Progenitor cell of endocrine pancreas (in vitro differentiated cells): ENCODE data around the gene EGR1. TPM values are rescaled to one million over a fixed set of nuclear protein-coding genes. Genes with fewer than 3 reads are reported as not detected.

Source experiments
- DNase-seq: peaks from one replicate; pipeline ENCODE4 v3.0.0; 2021; ENCODE audit warnings: low spot score; ENCODE audit not compliant: unreplicated experiment
- H3K27ac Mint-ChIP-seq: 2 replicates; pipeline ENCODE4 v1.8.0; 2021; ENCODE audit warnings: mild to moderate bottlenecking, moderate library complexity, mixed read lengths
- H3K27me3 Mint-ChIP-seq: 2 replicates; pipeline ENCODE4 v1.8.0; 2021; ENCODE audit warnings: mixed read lengths
- H3K36me3 Mint-ChIP-seq: 2 replicates; pipeline ENCODE4 v1.8.0; 2022; ENCODE audit warnings: mixed read lengths; ENCODE audit not compliant: insufficient read depth
- H3K4me1 Mint-ChIP-seq: 2 replicates; pipeline ENCODE4 v1.8.0; 2021; ENCODE audit warnings: low read depth, mixed read lengths
- H3K4me3 Mint-ChIP-seq: 2 replicates; pipeline ENCODE4 v1.8.0; 2021; ENCODE audit warnings: low read depth, mild to moderate bottlenecking, moderate library complexity, mixed read lengths
- H3K9me3 Mint-ChIP-seq: 2 replicates; pipeline ENCODE4 v1.8.0; 2021; ENCODE audit warnings: low read depth, mixed read lengths
- long read RNA-seq: library from polyadenylated mRNA; unstranded; transcript quantifications from one replicate; pipeline ENCODE4 v2.0.0, GENCODE V29; 2020
- total RNA-seq: library from RNA; stranded (reverse); gene quantifications from 2 replicates; pipeline ENCODE4 v1.2.1, GENCODE V29; 2021
- TF ChIP-seq, protein P1 (sequence below): fragments of 200-600 bp; sonication (generic); IDR thresholded peaks from one replicate; pipeline ENCODE4 v1.5.0; 2021; ENCODE audit warnings: antibody characterized with exemption, mild to moderate bottlenecking; ENCODE audit not compliant: unreplicated experiment

EGR1 gene
- total RNA-seq = 49.5 and 56.2 TPM in 2 replicates
- long read RNA-seq, partial matches to known transcripts = 0 of 3 reads
- long read RNA-seq, other reads (novel, unspliced or antisense) = 3 of 3 reads

DNA sequence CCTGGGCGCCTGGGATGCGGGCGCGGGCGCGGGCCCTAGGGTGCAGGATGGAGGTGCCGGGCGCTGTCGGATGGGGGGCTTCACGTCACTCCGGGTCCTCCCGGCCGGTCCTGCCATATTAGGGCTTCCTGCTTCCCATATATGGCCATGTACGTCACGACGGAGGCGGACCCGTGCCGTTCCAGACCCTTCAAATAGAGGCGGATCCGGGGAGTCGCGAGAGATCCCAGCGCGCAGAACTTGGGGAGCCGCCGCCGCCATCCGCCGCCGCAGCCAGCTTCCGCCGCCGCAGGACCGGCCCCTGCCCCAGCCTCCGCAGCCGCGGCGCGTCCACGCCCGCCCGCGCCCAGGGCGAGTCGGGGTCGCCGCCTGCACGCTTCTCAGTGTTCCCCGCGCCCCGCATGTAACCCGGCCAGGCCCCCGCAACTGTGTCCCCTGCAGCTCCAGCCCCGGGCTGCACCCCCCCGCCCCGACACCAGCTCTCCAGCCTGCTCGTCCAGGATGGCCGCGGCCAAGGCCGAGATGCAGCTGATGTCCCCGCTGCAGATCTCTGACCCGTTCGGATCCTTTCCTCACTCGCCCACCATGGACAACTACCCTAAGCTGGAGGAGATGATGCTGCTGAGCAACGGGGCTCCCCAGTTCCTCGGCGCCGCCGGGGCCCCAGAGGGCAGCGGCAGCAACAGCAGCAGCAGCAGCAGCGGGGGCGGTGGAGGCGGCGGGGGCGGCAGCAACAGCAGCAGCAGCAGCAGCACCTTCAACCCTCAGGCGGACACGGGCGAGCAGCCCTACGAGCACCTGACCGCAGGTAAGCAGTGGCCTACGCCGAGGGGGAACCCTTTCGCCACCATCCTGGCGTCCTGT, at the start of gene EGR1:
Gene EGR1, plus strand, starts transcription at position 219 of the 864 bp plus-strand sequence. Its CDS starts 283 bp downstream, at position 502.
- peak within 1 kb of the TSS; percentile 81 for H3K4me3 Mint-ChIP-seq
- H3K27ac Mint-ChIP-seq = peak within 1 kb of the TSS; percentile 96
- peaks cover 16% of the 10 kb centered on the region for H3K27me3 Mint-ChIP-seq
- H3K9me3 Mint-ChIP-seq = no peaks in the 10 kb centered on the region
- peak; percentile 82 for DNase-seq
- TF ChIP-seq, protein P1, sequence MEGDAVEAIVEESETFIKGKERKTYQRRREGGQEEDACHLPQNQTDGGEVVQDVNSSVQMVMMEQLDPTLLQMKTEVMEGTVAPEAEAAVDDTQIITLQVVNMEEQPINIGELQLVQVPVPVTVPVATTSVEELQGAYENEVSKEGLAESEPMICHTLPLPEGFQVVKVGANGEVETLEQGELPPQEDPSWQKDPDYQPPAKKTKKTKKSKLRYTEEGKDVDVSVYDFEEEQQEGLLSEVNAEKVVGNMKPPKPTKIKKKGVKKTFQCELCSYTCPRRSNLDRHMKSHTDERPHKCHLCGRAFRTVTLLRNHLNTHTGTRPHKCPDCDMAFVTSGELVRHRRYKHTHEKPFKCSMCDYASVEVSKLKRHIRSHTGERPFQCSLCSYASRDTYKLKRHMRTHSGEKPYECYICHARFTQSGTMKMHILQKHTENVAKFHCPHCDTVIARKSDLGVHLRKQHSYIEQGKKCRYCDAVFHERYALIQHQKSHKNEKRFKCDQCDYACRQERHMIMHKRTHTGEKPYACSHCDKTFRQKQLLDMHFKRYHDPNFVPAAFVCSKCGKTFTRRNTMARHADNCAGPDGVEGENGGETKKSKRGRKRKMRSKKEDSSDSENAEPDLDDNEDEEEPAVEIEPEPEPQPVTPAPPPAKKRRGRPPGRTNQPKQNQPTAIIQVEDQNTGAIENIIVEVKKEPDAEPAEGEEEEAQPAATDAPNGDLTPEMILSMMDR = peak; percentile 11
- H3K4me1 Mint-ChIP-seq = peaks cover 12% of the 10 kb centered on the region
- peaks cover 13% of the 10 kb centered on the region for H3K36me3 Mint-ChIP-seq

DNA sequence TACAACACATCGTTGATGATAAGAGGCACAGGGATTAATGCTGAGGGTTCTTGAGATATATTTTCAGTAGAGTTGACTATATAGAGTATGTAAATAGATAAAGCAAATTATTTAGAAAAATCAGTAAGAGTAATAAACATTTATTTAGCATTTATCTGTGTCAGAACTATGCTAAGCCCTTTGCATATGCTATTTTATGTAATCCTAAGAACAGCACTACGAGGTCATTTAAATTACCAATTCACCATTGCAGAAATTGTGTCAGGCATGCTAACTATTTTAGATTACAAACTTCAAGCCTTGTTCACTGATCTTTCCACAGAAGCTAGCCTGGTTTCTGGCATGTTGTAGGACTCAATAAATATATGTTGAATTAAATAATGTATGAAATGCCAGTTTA, 46.8 kb upstream of the EGR1 start:
- Mint-ChIP-seq H3K4me3 (no peak overlapping the region), H3K27me3 (no peaks in the 10 kb centered on the region), H3K27ac (no peak overlapping the region), H3K4me1 (no peaks in the 10 kb centered on the region), H3K36me3 (peaks cover 28% of the 10 kb centered on the region), H3K9me3 (no peaks in the 10 kb centered on the region)
- TF ChIP-seq, protein P1 = no peak
- no peak for DNase-seq

DNA sequence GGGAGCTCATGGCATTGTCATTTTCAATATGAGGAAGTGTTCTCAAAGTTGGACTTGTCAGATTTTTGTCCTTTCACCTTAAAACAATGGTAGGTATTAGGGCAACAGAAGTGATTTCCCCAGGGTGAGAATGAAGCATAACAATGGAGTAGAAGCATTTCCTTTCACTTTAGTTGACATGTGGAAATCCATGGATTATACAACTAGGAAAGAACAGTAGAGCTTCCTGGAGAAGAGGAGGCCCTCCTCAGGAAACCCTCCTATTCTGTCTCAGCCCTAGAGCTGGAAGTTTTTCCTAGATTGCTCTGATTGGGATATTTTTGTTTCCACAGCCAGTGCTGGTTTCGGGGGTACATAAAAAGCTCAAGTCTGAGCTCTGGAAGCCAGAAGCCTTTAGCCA, 40.2 kb upstream of the EGR1 start:
- TF ChIP-seq, protein P1 = no peak
- peaks cover 38% of the 10 kb centered on the region for H3K36me3 Mint-ChIP-seq
- H3K27me3 Mint-ChIP-seq = no peaks in the 10 kb centered on the region
- H3K9me3 Mint-ChIP-seq = no peaks in the 10 kb centered on the region
- no peak overlapping the region for H3K4me3 Mint-ChIP-seq
- no peaks in the 10 kb centered on the region for H3K4me1 Mint-ChIP-seq
- DNase-seq = no peak
- no peak overlapping the region for H3K27ac Mint-ChIP-seq

DNA sequence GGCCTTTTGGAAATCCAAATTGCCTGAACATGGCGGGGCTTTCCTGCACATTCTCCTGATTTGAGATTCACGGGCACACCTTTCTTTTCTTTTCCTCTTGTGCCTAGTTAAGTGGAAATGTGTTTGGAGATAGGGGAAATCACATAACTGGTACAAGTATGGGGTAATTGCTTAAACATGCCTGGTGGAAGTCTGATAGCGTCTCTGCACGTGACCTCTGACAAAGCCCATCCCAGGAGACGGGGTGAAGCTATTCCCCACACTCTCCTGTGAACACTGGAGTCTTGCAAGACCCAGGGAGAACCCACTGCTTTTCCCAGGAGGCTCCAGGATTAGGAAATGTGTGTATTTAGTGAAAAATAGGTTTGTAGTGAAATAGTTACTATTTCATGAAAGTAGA, 29.3 kb upstream of the EGR1 start:
- H3K4me1 Mint-ChIP-seq = peaks cover 12% of the 10 kb centered on the region
- no peaks in the 10 kb centered on the region for H3K9me3 Mint-ChIP-seq
- no peak overlapping the region for H3K4me3 Mint-ChIP-seq
- DNase-seq = no peak
- H3K36me3 Mint-ChIP-seq = peaks cover 14% of the 10 kb centered on the region
- TF ChIP-seq, protein P1 = no peak
- no peak overlapping the region for H3K27ac Mint-ChIP-seq
- peaks cover 3% of the 10 kb centered on the region for H3K27me3 Mint-ChIP-seq

DNA sequence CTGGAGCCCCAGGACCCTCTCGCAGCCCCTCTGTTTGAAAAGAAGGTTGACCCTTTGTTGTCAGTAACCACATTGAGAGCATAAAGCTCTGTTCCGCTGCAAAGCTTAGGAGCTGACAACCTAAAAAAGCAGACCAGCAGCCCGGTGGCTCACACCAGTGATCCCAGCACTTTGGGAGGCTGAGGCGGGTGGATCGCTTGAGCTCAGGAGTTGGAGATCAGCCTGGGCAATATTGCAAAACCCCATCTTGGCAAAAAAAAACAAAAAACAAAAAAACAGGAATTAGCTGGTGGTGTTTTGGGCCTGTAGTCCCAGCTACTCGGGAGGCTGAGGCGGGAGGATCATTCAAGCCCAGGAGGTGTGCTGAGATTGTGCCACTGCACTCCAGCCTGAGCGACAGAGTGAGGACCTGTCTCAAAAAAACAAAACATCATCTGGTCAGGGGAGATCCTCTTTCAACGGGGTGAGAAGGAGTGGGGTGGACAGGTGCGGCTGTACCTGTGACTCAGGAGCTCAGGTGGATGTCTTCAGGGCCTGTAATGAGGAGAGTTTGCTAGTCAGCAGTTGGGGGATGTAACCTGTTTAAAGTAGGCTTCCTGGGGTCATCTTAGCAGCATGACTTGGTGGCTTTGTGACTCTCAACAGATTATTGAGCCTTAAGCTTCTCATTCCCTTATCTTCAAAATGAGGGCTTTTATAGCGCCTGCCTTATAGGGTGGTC, 27.1 kb upstream of the EGR1 start:
- peak overlapping the region; percentile 33 for H3K27ac Mint-ChIP-seq
- no peaks in the 10 kb centered on the region for H3K9me3 Mint-ChIP-seq
- no peak for DNase-seq
- peaks cover 12% of the 10 kb centered on the region for H3K4me1 Mint-ChIP-seq
- peak overlapping the region; percentile 78 for H3K4me3 Mint-ChIP-seq
- H3K36me3 Mint-ChIP-seq = peaks cover 8% of the 10 kb centered on the region
- TF ChIP-seq, protein P1 = no peak
- H3K27me3 Mint-ChIP-seq = peaks cover 3% of the 10 kb centered on the region
